ENCODE results near the gene KASH5.

KASH5 gene

DNA sequence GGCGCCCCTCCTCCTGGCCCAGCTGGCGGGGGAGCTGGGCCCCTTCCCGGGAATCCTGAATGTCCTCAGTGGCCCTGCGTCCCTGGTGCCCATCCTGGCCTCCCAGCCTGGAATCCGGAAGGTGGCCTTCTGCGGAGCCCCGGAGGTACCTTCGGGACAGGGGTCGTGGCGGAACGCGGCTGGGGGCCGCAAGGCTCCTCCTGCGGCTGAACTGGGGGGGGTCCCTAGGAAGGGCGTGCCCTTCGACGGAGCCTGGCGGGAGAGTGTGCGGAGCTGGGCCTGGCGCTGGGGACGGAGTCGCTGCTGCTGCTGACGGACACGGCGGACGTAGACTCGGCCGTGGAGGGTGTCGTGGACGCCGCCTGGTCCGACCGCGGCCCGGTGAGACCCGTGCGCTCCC is 73.6 kb downstream of the KASH5 start:
- no peak for DNase-seq

DNA sequence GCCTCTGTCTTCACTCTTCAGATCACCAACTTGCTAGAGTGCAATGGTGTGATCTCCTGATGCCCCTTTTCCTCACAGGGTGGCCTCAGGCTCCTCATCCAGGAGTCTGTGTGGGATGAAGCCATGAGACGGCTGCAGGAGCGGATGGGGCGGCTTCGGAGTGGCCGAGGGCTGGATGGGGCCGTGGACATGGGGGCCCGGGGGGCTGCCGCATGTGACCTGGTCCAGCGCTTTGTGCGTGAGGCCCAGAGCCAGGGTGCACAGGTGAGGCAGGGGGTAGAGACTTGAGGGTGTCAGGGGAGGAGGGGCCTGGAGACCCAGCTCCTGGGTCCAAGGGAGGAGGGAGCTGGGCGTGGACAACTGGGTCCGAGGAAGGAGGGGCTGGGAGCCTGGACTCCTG is 74.4 kb downstream of the KASH5 start:
- no peak for DNase-seq

DNA sequence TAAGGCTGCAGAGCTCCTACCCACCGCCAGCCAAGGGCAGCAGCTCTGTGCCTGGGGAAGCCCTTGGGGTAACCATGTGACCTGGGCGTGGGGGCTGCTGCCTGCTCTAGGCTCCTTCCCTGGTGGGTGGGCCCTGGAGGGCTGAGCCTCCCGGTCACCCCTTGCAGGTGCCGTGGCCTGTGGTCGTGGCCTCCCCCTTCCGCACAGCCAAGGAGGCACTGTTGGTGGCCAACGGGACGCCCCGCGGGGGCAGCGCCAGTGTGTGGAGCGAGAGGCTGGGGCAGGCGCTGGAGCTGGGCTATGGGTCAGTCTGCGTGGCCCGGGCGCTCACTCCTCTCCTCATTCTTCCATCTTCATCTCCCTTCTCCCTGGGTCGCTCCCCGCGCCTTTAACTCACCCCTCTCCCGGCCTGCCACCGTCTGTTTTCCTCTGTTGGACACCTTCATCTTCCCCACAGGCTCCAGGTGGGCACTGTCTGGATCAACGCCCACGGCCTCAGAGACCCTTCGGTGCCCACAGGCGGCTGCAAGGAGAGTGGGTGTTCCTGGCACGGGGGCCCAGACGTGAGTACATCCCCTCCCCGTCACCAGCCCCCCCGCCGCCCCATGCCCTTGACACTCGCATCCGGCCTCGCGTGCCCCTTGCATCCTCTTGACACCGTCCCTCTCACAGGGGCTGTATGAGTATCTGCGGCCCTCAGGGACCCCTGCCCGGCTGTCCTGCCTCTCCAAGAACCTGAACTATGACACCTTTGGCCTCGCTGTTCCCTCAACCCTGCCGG is 76.1 kb downstream of the KASH5 start:
- no peak for DNase-seq

DNA sequence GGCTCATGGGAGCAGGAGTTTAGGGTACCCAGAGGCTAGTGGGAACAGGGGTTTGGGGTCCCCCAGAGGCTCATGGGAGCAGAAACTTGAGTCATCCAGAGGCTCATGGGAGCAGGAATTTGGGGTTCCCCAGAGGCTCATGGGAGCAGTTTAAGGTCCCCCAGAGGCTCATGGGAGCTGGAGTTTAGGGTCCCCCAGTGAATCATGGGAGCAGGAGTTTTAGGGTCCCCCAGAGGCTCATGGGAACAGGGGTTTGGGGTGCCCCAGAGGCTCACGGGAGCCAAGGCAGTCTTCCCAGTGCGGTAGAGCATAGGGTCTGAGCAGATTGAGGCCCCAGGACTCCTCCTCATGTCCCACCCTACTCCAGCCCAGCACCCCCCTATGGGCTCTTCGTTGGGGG is 77.3 kb downstream of the KASH5 start:
- no peak for DNase-seq

Measured in inflammatory macrophage treated with lipopolysaccharide for 4 hours (primary cell).